Right forelimb (tissue), 1 donor: ENCODE results near the gene WWOX.

ENCODE experiments used
- DNase-seq: peaks from one replicate; pipeline ENCODE4 v3.0.0-alpha.2; 2018

Gene WWOX

DNA sequence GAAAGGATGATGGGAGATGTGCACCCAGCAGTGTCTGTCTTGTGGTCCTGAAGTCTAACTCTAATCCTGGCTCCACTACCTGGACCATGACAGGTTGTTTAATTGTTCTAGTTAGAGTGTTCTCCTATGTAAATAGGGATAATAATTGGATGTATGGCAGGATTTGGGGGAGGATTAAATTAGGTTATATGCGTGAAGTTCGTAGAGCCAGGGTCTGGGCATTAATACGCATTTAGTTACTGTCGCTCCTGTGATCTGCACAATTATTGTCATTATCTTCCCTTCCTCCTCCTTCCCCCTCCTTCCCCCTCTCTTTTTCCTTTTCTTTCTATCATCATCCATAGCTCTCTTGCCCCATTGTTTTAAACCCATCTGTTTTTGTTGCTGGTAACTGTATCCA lies 210.3 kb downstream of the WWOX start:
- no peak for DNase-seq

DNA sequence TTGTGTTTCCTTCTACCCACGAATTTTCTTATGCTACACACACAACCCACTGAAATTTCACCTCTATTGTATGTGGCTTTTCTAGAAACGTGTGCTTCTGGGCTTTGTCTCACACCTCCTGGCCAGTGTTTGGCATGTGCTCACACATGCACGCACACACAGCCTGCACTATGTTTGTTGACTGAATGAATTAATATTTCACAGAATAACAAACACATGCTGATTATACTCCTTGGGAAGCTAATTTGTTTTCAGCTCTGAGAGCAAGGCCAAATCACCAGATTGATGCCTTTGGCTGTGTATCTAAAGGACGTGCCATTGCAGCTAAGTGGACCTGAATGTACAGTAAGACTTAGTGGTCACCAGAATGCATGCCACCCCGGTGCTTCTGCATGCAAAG lies 210.7 kb downstream of the WWOX start:
- no peak for DNase-seq

- no peak for DNase-seq
Measured at GRCh38 chr16:78310990-78311561, 211.6 kb downstream of the WWOX start.

- DNase-seq: no peak
Measured at GRCh38 chr16:78311831-78312230, 212.4 kb downstream of the WWOX start.

- DNase-seq: no peak
Measured at GRCh38 chr16:78317564-78318240, 218.2 kb downstream of the WWOX start.

DNA sequence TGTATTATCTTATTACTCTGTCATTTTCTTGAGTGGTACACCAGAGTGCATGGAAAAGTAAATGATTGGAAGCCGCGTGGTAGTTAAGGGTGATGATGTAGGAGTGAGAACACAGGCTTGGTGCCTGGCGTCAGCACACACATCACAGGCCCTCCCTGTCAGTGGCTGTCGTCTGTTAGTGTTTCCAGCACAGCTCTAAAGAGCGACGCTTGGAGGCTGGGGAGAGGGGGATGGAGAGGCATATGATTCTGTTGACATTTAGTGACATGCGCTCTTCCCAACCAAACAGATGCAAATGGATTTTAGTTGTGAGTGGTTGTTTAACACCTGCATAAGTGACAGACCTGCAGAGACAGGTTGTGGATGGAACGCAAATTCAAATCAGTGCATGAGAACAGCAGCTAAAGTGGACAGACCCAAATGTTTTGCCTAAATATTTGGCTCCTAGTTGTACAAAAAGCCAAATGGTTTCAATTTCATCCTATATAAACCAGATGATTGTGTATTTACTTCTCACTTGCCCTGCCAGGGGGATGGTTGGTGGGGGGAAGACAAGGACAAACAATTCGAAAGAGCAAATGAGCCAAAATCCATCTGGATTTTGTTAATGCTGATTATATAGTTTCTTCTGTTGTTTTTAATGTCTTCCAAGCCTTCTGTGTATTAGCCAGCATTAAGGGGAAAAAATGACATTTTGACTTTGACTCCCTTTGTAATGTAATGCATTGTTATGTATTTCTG lies 222.3 kb downstream of the WWOX start:
- DNase-seq: no peak

- no peak for DNase-seq
Measured at GRCh38 chr16:78323315-78323714, 223.9 kb downstream of the WWOX start.

DNA sequence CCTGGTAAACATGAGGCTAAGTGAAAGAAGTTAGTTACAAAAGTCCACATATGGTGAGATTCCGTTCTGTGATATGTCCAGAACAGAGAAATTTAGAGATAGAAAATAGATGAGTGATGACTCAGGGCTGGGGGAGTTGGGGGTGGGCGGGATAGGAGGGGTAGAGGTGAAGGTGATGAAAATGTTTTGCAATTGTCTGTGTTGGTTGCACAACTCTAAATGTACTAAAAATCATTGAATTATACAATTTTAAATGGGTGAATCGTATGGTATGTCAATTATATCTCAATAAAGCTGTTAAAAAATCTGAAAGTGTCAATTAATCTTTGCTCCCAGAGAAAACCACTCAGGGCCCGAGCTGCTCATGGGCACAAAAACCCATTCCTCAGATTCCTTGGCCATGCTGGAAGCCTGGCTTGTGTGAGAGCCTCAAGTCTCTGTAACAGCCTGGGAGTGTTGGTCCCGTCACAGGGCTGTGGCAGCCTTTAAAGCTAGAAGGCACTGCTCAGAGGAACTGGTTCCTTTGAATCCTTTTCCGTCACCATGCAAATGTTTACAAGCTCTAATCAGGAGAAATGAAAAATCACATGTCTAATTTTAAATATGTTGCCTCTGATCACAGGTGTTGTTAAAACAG lies 225.3 kb downstream of the WWOX start:
- DNase-seq: no peak

DNA sequence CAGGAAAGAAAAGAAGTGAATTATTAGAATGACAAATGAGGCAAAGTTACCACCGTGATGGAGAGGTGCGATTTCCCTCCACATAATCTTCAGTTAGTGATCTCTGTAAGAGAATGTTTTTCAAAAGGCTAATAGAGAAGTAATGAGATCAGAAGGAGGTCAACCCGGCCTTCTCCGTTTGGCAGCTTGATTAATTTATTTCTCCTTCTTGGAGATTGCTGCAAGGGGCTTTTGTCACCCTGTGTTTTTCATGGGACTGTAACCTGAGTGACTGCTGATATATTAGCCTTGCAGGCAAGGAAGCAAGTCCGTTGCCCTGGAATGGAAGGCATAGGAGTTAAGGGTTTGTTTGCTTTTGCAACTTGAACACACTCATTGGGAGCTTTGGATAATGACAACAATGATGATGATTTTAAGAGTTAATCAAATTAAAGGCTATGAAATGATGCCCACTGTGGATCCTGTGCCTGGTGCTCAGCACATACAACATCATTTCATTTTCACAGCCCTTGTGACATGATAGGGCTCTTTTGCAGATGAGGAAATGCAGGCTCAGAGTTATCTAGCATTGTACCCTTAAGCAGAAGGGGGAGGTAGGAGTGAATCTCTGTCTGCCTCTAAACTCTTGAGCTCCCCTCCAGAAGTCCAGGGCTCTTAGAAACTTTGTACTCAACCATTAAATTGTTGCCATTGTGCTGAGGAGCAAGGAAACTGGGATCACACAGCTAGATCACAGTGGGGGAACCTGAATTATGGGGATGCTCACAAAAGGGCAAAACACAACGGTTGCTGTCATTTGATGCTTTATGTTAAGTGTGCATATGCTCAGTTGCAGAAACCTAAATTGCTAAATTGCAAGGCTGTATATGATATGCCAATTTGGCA lies 226.3 kb downstream of the WWOX start:
- no peak for DNase-seq

DNA sequence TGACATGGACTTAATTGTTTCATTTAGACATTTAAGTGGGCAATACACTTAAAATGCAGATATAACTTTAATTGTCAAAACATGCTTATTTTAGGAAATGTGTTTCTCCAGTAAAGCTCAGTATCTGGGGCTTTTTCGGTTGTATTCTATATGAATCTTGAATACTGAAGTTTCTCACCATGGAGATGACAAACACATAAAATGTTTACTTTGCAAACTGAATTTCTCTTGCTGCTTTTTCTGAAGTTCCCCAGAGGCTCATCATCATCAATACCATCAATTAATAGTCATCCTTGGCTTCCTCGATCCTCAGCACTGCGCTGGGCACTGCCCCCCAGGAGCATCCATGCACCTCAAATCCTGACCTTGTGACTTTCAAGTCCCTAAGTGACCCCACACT lies 227.3 kb downstream of the WWOX start:
- no peak for DNase-seq

- DNase-seq: no peak
Measured at GRCh38 chr16:78331731-78332130, 232.3 kb downstream of the WWOX start.

DNA sequence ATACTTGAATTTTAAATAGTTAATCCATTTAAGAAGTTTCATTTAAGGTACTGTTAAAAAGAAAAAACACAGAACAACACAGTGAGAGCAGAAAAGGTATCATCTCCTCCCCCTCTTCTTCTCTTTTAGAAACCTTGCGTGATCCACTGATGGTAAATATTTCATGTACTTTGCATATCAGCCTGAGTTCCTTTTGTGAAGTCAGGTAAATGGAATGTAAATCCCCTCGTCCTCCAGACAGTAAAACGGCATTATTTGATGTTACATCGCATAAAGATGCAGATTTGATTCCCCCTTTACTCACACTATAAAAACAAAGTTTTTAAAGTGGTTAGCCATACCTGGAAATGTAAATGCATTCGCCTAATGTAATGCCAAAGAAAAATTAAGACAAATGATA lies 234.4 kb downstream of the WWOX start:
- DNase-seq: no peak

GRCh38 chr16:78340590-78340989 lies 241.1 kb downstream of the WWOX start:
- no peak for DNase-seq

DNA sequence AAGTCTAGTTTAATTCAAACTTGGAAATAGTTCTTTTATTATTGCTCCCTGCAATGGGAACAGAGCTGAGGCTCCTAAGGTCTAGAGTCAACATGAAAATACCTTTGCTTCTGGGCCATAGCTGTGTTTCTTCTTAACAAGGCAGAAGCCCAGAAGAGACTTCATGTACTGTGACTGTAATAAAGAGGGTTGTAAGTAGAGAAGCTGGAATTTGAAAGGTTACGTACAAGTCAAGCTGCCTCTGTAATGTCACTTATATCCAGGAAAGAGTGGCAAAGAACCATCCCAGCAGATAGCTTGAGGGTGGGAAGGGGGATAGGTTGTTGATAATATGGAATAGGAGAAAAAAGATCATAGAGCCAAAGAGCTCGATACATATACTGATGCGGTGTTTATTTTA lies 248.6 kb downstream of the WWOX start:
- no peak for DNase-seq

GRCh38 chr16:78348886-78349285 lies 249.4 kb downstream of the WWOX start:
- no peak for DNase-seq

DNA sequence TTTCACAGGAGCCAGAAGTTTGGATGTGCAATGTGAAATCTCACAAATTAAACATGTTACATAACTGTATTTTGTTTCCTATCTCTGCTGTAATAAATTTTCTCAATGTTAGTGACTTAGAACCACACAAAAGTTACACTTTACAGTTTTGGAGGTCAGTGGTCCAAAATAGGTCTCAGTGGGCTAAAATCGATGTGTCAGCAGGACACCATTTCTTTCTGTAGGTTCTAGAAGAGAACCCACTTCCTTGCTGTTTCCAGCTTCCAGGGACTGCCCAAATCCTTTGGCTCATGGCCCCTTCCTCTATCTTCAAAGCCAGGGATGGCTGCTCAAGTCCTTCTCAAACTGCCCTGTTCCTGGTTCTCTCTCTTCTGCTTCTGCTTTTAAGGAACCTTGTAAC lies 252.7 kb downstream of the WWOX start:
- no peak for DNase-seq

DNA sequence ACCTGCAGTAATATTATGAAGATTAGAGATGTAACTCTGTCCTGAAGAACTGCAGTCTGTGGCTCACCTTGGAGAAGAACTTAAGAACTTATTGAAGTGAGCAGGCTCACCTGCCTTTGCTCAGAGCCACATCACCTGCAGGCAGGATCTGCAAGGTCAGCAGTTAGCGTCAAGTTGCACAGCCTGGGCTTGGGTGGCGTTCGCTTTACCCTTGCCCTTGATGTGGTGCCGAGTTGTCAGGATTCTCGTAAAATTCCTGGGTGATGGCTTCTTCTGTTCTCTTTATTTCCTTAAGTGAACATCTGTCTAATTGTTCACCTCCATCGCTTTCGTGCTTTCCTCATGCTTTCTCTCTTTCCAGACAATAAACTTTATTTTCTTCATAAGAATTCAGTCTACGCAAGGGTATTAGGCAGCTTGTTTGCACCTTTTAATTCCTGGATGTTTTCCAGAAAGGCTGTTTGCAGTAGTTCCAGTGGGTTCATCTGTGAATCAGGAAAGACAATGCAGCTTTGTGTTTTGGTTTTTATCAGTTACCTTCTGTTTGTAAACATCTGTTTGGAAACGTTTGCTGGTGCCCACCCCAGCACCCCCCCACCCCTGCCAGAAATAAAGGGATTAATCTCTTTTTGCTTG lies 254.3 kb downstream of the WWOX start:
- DNase-seq: no peak

DNA sequence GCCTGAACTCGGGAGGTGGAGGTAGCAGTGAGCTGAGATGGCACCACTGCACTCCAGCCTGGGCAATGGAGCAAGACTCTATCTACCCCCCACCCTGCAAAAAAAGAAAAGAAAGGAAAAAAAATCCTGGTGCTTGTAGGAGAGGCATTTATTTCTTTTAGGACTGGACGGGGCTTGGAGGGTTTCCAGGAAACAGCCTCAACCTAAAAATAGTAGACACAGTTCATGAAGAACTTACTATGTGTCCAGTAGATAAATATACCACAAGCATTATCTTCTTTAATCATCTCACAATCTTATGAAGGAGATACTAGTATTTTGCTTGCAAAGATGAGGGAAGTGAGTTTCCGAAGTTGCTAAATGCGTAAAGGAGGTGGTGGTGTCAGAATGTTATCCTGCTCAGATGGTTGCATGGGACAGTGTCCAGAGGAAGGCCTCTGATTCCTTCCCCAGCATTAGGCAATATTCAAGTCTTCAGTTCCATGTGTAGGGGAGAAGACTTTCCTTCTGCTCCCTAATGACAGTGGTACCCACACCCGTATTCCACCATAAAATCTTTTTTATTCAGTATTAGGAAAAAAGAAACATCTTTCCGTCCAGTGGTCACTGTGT lies 263.2 kb downstream of the WWOX start:
- DNase-seq: no peak

DNA sequence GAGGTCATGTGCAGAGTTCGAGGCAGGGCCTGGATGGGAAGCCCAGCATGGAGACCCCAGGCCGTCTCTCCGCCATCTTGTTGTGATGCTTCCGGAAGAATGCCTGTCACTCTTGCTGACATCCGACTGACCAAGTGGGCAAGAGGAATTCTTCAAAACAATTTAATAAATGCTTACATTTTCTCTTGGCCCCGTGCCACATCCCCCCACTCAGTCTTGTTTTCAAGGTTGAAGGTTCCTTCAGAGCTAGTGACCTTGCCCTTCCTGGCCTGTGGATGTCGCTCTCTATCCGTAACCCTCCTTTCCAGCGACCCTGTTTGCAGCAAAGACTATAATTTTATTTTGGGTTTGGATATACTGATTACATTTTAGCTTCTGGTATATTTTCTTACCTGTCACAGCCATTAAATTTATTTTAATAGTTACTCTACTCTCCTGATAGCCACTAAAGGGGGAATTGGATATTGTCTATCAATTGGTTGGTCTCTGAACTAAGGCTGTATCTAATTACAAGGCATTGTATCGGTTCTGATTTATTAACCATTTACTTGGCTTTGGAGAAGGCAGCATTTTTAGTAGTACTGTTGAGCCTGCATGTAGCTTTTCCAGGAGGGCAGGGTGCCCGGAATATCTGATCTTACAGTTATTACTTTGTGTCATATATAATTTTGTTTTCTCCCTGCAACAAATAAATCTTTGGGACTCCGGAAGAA lies 264.5 kb downstream of the WWOX start:
- DNase-seq: no peak

DNA sequence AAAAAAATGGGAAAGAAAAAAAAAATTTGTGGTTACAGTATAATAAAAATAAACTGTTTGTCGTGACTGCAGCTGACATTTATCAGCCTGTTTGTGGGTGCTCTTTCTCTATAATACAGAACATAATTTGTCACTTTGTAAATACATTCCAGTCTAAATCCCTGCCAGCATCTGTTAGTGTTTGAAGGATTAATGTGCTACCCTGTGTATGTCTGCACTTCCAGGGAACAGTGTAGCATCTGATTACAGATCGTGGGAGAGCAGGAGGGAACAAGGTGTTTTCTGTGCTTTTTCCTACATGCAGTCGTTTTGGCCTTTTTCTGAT lies 265.1 kb downstream of the WWOX start:
- no peak for DNase-seq

GRCh38 chr16:78365366-78365765 lies 265.9 kb downstream of the WWOX start:
- no peak for DNase-seq
